ENCODE results near the gene KMT2C. TPM values are rescaled to one million over a fixed set of nuclear protein-coding genes. Genes with fewer than 3 reads are reported as not detected.

The KMT2C gene
- total RNA-seq, 1 experiment from 2014 or later = 18.9 TPM

DNA sequence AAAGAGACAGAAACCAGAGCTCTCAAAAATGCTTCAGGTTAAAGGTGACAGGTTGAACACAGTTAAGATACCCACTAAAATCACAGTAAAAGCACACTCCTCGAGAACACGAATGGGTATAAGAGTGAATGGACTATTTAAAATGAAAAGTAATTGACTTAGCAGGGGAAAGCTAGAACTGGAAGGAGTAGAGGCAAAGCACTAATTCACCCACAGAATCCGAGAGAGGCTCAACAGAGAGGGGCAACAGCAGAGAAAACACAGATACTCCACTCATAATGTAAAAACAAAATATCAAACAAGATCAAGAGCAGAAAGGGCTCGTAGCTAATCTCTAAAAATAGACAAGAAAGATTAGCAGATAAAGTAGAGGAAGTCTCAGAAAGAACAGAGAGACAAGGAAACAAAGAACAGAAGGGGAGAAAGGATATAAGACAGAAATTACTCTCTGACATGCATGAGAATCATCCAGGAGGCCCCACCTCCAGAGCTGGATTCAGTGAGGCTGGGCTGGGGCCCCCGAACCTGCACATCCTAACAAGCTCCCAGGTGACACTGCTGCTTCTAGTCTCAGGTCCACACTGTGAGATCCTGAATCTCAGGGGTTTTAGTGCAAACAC is 292.7 kb downstream of the KMT2C start:
- no peak for DNase-seq (ENCODE audit: low read depth)

DNA sequence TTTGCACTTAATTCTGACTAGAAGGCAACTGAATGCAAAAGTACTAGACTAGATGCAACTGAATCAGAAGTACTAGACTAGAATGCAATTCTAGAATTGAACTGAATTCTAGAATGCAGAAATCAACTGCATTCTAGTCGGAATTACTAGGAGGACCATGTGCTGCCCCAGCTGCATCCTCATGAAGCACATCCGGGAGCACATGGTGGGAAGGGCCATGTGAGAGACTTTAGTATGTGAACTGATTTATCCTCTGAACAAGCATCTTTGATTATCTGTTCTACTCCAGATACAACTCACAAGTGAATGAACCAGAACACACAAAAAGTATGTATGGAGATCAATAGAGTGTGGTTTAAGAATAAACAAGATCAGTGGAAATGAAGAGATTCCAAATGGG is 295.2 kb downstream of the KMT2C start:
- no peak for DNase-seq (ENCODE audit: low read depth)

DNA sequence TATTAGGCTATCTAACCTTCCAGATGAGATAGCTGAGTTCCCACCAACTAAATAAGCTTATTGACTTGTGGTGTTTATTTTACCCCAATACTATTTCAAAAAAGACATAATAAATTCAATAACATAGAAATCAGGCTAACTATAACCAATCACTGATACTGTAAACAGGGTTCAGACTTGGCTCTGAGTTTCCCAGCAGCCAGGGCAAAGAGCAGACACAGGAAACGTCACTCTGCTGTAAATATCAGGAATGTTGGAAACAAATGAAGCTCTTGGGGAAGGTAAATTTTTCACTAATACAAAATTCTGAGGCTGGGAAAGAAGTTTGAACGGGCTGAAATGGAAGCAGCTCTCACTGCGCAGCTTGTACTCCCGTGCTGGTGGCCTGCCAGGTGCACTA is 295.7 kb downstream of the KMT2C start:
- no peak for DNase-seq (ENCODE audit: low read depth)

DNA sequence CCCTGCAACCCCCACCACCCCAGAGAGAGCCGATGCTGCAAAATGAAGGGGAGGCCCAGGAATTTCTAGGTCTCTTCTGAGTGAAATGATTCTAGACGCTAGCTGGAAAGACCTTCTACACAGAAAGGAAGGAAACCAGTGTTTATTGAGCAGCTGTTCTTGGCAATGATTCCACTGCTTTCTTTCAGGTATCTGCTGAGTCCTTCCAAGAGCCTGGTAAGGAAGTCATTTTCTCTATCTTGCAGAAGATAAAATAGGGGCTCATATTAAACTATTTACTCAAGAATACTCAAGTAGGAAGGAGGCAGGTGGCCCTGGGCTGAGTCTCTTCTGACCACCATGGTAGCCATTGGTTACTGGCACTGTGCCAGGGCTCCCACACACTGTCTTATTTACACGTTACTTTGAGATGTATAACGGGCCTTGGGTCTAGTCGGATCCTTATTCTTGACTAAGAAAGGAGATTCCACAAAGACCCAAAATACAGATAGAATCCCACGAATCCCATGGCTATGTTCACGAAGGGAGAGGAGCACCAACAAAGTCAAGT is 298.3 kb downstream of the KMT2C start:
- no peak for DNase-seq (ENCODE audit: low read depth)

DNA sequence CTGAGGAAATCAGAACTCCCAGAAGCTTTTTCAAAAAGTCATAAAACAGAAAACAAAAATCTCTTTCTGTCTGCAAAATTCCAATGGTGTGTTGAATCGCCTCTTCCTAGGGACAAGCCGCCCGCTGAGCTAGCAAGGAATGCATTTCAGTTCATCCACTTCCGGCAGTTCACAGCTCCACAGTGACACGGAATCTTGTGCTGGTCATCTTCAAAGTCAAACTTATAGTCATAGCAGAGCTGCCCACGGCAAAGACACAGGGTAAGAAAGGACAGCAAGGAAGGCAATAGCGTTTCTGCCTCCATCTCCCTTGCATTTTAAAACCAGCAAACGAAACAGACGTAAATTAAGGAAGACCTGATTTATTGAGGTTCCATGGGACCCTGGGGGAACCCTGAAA is 299.1 kb downstream of the KMT2C start:
- DNase-seq (ENCODE audit: low read depth) = no peak

DNA sequence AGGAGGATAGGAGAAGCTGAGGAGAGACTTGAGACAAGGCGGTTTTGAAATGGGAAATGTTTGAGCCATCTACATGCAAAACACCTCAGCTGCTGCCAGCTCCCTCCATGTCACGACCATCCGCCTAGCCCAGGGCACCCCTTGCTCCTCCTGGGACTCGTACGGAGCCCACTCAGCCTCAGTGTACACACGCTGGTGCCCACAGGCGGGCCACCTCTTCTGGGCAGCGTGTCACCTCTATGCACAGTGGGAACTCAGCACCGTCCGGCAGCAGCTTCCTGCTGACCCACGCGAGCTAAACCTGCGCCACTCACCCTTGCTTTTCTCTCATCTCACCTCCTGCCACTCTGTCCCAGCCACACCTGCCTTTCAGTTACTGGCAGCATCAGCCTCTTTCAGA is 302.0 kb downstream of the KMT2C start:
- no peak for DNase-seq (ENCODE audit: low read depth)

DNA sequence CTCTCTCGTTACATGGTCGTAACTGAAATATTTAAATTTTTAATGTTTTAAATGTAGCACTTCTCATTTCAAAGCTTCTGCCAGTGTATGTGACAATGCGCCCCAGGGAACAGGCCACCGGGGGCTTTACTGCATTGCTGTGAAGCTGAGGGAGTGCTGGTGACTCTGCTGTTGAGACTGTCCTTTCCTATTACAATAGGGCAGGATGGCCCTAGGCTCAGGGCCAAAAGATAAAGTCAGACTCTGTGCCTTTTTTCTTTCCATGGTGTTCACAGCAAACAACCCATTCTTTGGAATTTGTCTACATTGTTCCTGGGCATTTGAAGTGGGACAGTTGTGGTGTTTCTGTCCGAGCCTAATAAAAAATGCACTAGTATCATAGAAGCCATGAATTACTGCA is 303.0 kb downstream of the KMT2C start:
- DNase-seq (ENCODE audit: low read depth) = no peak

DNA sequence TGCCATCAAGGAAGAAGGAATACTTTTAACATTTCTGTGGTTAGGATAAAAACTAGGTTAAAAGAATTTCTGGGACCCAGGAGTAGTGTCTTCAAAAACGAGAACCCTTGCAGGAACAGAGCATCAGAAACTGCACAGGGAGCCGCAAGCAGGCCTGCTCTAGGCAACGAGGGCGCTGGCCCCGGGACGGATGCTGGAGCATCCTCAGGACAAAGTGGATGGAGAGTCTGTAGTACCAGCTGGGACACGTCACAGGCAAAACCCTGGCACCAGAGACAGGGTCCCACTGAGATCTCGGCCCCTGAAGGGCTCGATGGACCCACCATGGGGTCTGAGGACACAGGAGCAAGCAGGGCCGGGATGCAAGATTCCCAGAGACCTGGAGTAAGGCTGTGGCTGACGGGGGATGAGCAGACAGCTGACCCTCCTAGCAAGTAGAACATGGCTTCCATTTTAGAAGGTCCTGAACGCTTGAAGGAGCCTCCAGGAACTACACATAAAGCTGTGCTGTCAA is 303.8 kb downstream of the KMT2C start:
- no peak for DNase-seq (ENCODE audit: low read depth)

DNA sequence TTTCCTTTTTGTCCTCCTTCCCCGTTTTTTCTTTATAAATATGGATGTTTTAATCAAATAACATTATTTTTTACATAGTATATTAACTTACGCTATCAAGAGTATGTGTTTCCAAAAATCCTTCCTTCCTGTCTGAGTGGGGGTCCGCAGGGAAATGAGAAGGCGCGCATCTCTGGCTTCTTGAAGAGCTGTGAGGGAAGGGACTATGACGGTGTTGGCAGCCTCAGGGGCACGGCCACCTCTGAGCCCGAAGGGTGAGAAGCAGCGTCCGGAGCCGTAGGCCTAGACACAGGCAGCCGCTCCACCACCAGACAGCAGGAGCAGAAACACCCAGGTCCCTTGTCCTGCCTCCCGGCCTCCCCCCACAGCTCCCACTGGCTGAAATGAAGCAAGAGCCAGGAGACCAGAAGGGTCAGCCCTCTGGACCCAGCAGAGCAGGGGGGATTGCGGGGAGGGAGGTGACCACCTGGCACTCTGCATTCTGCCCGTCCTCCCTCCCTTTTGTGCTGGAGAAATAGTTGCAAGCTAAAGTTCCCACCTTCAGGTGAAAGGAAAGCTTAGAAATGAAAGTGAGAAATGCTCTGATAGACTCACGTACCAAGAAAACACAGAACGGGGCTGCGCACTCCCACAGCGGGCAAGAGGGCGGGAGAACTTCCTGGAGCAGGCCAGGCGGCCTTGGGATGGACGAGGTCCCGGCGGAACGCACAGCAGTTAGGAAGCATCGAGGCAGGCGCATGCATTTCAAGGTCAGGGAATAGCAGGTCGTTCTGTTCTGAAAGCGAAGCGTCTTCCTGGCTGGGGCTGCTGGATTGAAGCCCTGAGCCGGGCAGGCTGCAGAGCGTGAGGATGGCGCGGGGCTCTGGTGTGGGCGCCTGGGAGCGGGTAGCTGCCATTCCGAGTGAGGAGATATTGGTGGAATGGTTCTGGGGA is 304.9 kb downstream of the KMT2C start:
- DNase-seq (ENCODE audit: low read depth) = no peak

DNA sequence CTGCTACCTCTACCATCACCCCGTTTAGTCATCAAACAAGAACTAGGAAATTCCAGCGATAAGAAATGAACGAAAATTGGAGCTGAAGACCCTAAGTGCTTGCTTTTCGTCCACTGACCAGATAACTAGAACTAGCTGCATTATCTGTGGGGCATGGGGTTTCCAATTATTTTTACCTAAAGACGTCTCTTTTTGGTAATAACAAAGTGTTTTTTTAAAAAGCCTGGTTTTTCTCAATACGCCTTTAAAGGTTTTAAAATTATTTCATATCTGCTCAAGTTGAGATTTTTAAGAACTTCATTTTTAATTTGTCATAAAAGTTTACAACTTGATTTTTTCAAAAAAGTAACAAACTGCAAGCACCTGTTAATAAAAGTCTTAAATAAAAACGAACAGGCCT is 306.1 kb downstream of the KMT2C start:
- no peak for DNase-seq (ENCODE audit: low read depth)

DNA sequence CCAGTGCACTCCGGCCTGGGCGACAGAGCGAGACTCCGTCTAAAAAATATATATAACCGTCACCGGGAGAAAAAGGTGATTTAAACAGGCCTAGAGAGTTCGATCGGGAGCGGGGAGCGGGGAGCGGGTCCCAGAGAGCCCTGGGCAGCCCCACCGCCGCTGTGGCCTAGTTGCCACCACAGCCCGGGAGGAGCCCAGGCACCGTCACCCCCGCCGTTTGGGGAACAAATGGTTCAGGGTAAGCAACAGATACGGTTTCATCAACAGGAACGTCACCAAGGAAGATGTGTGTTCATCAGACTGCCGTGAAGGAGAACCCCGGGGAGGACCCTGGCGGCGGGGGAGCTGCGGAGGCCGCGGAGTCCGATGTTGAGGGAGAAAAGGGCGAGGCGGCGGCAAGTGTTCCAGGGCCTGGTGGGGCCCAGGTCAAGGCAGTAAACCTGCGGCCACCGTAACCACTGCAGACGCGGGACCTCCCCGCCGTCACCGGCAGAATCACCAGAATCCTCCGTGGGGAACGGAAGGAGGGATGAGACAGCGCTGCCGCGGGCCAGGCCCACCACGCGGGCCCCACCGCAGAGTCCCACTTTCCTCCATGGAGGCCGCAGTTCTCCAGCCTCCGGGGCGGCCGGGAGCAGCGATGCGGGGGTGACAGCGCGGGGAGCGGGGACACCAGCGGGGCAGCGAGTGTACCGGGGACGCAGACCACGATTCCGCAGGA is 306.9 kb downstream of the KMT2C start:
- no peak for DNase-seq (ENCODE audit: low read depth)

DNA sequence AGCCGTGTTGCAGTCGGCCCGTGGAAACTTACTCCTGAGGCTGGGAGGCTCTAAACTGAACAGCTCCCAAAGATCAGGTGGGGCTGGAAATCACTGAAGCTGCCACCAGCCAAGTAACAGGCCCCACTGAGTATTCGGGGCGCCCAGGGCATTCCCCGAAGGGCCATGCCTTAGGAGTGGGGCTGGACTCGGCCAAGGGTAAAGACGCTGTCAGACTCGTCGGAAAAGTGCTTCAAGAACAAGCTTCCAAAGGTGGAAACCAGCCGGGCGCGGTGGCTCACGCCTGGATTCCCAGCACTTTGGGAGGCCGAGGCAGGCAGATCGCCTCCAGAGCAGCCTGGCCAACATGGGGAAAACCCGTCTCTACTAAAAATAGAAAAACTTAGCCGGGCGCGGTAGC is 307.6 kb downstream of the KMT2C start:
- DNase-seq (ENCODE audit: low read depth) = no peak

DNA sequence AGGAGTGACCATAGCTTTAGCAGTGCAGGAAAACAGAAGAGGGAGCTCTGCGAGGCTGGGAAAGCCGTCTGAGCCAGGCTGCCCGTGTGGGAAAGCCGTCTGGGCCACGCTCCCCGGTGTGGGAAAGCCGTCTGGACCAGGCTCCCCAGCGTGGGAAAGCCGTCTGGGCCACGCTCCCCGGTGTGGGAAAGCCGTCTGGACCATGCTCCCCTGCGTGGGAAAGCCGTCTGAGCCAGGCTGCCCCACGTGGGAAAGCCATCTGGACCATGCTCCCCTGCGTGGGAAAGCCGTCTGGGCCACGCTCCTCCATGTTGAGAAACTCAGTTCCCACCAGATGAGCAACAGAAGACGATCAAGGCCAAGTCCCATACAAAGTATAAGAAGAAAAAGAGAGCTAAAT is 308.6 kb downstream of the KMT2C start:
- DNase-seq (ENCODE audit: low read depth) = no peak

DNA sequence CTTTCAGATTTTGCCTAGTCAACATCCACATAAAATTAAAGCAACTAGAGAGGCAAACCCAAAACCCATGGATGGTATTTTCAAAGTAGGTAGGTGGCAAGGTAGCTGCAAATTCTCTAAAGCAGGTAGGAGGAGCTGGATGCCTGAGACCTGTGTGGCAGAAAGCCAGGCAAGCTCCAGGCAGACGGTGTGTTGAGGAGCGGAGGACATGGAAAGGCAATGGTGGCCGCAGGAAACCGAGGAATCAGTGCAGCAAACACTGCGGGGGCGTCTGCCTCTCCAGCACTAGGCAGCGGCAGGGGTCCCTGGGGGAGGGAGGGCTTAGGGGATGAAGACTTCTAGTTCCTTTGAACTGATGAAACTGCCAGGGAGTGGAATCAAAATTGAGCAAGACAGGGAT is 309.1 kb downstream of the KMT2C start:
- no peak for DNase-seq (ENCODE audit: low read depth)

DNA sequence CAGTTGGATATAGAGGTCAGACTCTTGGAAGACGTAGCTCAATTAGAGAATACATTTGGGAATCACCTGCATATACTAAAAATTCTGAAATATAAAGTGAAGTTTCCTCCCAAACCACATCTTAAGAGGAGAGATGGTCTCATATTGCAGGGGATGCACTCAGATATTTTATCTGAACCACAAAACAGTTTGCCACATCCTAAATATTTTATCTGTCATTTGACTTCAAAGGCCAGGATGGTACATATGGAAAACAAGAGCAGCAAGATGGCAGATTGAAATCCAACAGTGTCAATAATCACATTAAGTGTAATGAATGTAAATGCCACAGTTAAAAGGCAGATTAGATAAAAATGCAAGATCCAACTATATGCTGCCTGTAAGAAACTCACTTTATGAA is 313.3 kb downstream of the KMT2C start:
- no peak for DNase-seq (ENCODE audit: low read depth)

DNA sequence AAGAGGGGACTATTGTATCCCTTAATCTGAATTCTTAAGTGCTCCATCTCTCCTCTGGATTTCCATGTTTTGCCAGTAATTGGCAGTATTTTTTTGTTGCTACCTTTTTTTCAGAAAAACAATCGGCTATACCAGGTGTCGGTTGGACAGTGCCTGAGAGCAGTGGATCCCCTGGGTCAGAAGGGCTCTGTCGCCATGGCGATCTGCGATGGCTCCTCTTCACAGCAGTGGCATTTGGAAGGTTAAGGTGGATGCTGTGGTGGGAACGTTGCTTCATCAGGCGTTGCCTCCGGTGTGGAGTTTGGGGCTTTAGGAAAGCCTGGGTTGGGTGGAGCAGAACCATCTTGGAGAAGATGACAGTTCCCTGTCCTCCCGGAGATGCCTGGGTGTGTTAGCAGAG is 314.4 kb downstream of the KMT2C start:
- no peak for DNase-seq (ENCODE audit: low read depth)

DNA sequence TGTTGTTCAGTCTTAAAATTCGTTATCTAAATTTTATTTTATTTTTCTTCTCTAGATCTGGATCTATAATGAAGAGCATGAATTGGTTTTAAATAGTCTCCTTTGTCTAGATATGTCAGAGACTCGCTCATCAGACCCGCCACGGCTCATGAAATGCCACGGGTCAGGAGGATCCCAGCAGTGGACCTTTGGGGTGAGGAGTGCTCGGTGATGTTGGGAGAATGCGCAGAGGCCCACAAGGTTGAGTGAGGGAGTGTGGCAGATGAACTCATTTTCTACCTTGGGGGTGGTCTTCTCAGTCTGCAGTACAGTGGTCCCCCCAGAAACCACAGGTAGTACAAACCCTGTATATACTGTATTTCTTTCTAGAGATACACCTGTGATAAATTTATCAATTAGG is 315.0 kb downstream of the KMT2C start:
- no peak for DNase-seq (ENCODE audit: low read depth)

DNA sequence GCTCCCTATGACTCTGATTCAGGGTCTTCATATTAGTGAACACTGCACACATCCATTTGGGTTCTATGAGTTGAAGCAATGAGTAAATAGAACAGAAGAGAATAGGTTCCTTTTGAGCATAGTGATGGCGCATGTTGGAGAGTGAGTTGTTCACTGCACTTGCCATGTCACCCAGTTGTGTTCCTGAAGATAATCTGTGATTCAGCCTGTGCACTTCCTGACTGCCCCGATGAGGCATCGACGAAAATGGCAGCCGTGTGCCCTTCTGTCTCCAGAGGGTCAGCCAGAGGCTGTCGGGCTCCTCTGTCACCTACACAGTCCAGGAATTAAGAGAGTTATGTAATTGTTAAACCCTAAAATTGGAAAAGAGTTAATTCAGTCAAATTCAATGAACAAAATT is 315.6 kb downstream of the KMT2C start:
- no peak for DNase-seq (ENCODE audit: low read depth)

DNA sequence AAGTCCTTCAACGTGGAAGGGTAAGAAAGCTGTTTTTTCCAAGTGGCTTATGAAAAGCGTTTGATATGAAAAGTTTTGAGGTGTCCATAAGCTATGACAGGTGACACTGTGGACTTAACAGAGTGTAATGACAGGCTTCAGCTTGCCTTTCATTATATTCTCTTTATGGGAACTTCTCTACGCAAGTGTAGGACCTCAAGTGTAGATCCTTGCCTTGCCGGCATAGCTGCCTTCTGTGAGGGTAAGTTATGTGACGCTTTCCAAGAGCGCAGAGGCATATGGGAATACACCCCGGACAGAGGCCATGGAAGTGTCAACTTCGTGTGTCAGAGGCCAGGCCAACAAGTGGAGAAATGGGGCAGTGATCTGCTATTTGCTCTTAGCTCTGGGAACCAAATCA is 318.4 kb downstream of the KMT2C start:
- no peak for DNase-seq (ENCODE audit: low read depth)

DNA sequence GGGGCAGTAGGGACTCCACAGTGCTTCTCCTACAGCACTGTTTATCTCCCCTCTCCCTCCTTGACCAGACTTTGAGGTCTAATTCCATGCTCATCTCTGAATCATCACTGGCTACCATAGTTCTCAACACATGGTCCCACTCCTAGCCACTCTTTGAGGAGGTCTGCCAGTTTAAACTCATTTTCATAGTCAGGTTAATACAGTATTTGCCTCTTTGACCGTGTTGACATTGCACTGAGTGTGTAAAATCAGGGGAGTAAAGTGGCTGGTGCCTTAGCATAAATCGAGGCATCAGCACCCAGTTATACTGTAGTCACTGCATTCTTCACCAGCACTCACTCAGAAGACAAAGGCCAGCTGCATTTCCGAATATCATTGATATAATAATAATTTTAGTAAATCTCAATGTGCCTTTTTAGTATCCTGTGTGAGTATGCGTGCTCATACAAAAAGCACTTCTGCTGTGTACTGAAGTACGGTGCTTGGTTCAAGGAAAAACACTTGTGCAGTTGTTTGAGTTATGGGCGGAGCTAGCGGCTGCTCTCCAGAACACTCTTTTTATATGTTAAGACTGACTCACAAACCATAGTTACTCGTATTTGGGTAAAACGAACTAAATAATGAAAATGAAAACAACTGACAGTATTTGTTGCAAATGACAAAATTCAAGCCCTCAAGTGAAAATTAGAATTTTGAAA is 320.6 kb downstream of the KMT2C start:
- no peak for DNase-seq (ENCODE audit: low read depth)

DNA sequence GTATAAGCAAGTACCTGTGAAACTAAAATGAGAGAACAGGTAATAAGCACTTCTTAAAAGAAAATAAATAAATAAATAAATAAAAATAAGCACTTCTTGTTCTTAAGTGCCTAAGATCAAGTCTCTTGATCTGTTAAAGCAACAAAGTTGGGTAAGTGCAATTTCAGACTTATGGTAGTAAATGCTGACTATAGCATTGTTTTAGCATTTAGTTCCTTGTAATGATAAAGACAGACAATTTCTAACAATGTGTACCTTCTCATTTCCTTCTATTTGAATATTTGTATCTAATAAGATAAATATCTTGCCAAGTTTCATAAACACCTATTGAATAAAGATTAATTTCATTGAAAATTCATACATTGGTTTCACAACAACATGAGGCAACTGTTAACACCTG is 323.0 kb downstream of the KMT2C start:
- DNase-seq (ENCODE audit: low read depth) = no peak

DNA sequence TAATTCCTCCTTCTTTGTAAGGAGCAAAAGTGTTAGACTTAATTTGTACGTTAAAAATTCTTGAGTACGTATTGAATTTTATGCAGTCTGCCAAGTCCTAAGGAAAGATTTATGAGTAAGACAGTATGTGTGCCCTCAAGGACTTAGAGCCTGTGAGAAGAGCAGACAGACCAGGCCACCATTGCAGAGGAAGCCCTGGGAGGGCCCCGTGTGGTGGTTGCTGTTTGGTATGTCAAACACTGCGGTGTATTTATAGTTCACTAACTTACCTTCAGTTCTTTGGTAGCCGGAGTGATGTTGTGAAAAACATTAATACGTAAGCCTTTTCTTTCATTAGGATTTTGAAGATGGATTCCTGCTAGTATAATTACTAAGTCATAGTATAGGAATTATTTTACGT is 327.4 kb downstream of the KMT2C start:
- DNase-seq (ENCODE audit: low read depth) = peak; percentile 6

All from M059J (cell line).